HG02852 (cell line): ENCODE measurements around the gene PARD3B.

Experiments
- ATAC-seq: cut with Tn5 transposase; IDR thresholded peaks from one replicate; pipeline ENCODE4 v1.9.1; 2021; ENCODE audit warnings: mild to moderate bottlenecking, moderate library complexity; ENCODE audit not compliant: unreplicated experiment

PARD3B gene

GRCh38 chr2:204827701-204828590 is 282.7 kb downstream of the PARD3B start:
- ATAC-seq = no peak

- ATAC-seq = no peak
Observed at GRCh38 chr2:204834716-204835384, 289.6 kb downstream of the PARD3B start.

GRCh38 chr2:204835786-204836185 is 290.5 kb downstream of the PARD3B start:
- no peak for ATAC-seq

GRCh38 chr2:204840504-204840903 is 295.2 kb downstream of the PARD3B start:
- no peak for ATAC-seq

GRCh38 chr2:204842068-204842467 is 296.8 kb downstream of the PARD3B start:
- no peak for ATAC-seq

GRCh38 chr2:204842661-204843485 is 297.6 kb downstream of the PARD3B start:
- ATAC-seq = no peak

- ATAC-seq = no peak
Observed at GRCh38 chr2:204846471-204846870, 301.2 kb downstream of the PARD3B start.

- ATAC-seq = no peak
Observed at GRCh38 chr2:204849892-204850291, 304.6 kb downstream of the PARD3B start.

GRCh38 chr2:204850581-204850980 is 305.3 kb downstream of the PARD3B start:
- no peak for ATAC-seq

- ATAC-seq = no peak
Observed at GRCh38 chr2:204853905-204854304, 308.6 kb downstream of the PARD3B start.

- no peak for ATAC-seq
Observed at GRCh38 chr2:204860274-204860673, 315.0 kb downstream of the PARD3B start.

GRCh38 chr2:204862809-204863208 is 317.5 kb downstream of the PARD3B start:
- no peak for ATAC-seq

GRCh38 chr2:204863336-204863735 is 318.1 kb downstream of the PARD3B start:
- no peak for ATAC-seq

- no peak for ATAC-seq
Observed at GRCh38 chr2:204869132-204869823, 324.0 kb downstream of the PARD3B start.

- no peak for ATAC-seq
Observed at GRCh38 chr2:204870053-204870452, 324.8 kb downstream of the PARD3B start.

- no peak for ATAC-seq
Observed at GRCh38 chr2:204871231-204871953, 326.1 kb downstream of the PARD3B start.

- ATAC-seq = no peak
Observed at GRCh38 chr2:204876311-204876710, 331.0 kb downstream of the PARD3B start.

GRCh38 chr2:204877691-204878090 is 332.4 kb downstream of the PARD3B start:
- no peak for ATAC-seq

- no peak for ATAC-seq
Observed at GRCh38 chr2:204880928-204881327, 335.7 kb downstream of the PARD3B start.

GRCh38 chr2:204881655-204882054 is 336.4 kb downstream of the PARD3B start:
- ATAC-seq = no peak
